Stimulated activated CD8-positive, alpha-beta memory T cell treated with anti-CD3 and anti-CD28 coated beads, Interleukin-2, amount 100 ng/mL, for 48 hours (primary cell): ENCODE data around the gene ELL.
A peak's percentile ranks its signal among the peaks of the same experiment; 100 is the strongest.

Experiments used
- DNase-seq, 2 donors: peaks; one replicate each; pipeline ENCODE4 v3.0.0-alpha.2; 2020; ENCODE audit warnings: low read depth in 2 of 2

Gene ELL

GRCh38 chr19:18446811-18447359 is 75.0 kb downstream of the ELL start:
- DNase-seq = no peak

- DNase-seq = no peak
Observed at GRCh38 chr19:18446145-18446810, 75.6 kb downstream of the ELL start.

DNA sequence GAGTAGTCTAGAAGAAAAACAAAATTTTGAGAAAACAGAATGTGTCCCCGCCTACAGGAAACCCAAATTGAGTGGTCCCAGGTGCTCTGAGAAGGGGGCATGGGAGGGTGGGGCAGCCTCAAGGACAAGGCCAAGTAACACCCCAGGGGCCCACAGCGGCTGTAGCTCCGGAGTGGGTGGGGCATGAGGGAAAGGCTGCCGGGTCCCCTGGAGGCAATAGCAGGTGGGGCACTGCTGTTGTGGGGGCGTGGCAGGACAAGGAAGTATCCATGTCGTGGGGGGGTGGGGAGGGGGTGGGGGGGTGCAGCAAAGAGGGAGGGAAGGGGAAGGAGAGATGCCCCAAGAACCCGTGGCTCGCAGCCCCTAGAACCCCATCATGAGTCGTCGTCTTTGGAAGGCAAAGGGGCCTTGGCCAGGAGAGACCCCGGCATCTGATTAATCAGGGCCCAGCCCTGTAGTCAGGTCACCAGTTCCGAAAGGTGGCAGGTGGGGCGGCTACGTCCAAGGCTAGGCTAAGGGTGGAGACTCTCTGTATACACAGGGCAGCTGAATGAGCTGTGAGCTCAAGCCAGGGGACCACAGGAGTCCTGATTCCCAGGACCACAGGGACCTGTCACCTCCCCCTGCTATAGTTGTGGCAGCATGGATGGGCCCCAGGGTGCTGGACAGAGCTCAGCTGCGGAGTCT is 76.5 kb downstream of the ELL start:
- DNase-seq = no peak

- DNase-seq = no peak
Observed at GRCh38 chr19:18444513-18444912, 77.4 kb downstream of the ELL start.

GRCh38 chr19:18443831-18444230 is 78.0 kb downstream of the ELL start:
- DNase-seq = no peak

- no peak for DNase-seq
Observed at GRCh38 chr19:18443406-18443805, 78.5 kb downstream of the ELL start.

- DNase-seq = no peak
Observed at GRCh38 chr19:18442941-18443340, 78.9 kb downstream of the ELL start.

DNA sequence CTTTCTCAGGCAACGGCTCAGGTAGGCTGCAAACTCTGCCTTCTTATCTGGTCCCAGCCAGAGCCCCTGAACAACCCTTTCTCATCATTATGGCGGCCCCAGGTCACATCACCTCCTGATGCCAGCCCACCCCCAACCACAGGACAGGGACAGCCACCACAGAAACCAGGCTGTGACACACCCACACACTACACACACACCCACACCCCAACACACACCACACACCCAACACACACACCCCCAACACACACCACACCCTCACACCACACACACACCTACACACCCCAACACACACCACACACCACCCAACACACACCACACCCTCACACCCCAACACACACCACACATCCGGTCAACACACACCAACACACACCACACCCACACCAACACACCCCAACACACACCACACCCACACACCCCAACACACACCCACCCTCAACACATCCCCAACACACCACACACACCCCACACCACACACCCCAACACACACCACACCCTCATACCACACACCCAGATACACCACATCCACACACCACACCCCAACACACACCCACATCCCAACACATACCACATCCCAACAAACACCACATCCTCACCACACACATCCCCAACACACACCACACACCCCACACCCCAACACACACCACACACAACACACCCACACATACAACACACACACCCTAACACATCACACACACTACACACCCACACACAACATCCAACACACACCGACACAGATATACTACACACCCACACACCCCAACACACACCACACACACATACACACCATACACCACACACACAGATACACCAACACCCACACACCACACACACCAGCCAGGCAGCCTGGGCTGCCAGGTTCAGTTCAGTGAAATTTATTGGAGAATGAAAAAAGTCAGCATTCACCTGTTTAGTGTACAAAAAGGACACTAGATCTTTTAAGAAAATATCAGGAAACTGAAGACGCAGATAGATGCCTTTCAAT is 79.8 kb downstream of the ELL start:
- DNase-seq = no peak

- DNase-seq = no peak
Observed at GRCh38 chr19:18440936-18441803, 80.7 kb downstream of the ELL start.

DNA sequence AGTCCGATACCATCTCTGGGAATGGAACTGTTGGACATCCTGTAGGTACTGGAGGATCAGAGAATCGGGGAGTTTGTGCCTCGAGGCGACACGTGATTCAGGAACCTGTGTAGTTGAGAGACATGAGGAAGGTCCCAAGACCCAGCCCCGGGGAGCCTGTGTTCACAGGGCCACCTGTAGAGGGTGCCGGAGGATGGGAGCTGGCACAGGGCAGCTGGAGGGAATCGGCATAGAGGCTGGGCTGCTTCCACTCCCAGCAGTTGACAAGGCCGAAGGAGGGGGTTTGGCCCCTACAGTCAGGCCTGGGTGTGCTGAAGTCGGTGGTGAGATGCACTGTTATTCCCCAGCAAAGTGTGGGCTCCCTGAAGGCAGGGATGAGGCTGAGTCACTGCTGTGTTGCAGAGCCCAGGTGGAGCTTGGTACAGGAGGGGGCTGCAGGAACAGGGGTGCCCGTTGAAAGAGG is 81.4 kb downstream of the ELL start:
- no peak for DNase-seq

DNA sequence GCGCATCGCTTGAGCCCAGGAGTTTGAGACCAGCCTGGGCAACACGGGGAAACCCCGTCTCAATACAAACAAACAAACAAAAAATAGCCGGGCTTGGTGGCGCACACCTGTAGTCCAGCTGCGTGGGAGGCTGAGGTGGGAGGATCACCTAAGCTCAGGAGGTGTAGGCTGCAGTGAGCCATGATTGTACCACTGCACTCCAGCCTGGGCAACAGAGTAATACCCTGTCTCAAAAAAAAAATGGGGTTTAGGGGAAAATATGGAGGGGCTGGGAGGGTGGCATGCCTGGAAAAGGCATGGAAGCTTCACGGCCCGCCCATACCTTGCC is 82.0 kb downstream of the ELL start:
- DNase-seq = no peak

- DNase-seq = no peak
Observed at GRCh38 chr19:18439025-18439909, 82.6 kb downstream of the ELL start.

DNA sequence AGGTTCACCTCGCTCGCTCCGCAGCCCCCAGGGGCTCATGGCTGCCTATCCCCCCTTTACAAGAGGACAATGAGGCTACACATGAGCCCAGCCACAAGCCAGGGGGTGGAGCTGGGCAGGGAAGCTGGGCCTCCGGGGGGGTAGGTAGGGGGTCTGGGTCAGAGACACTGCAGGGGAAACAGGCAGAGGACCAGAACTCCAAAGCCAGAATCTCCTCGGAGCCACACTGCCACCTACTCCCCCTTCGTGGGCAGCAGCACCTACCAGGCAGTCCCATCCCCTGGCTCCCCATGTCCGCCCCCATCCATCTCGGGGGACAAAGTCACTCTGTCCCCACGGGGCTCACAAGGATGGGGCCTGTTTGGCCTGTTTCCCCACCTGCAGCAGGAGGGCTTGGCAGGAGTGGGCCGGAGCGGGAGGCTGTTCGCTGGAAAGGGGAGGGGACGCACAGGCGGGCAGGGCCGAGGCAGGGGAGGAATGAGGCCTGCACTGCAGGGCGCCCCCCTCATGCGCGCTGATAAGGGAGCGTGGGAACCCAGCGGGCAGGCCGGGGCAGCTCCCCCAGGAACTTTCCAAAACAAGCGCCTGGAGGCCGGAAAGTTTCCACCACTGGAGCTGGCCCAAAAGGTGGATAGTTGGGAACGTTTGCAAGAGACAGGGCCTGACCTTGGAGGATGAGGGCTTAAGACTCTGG is 83.4 kb downstream of the ELL start:
- no peak for DNase-seq

DNA sequence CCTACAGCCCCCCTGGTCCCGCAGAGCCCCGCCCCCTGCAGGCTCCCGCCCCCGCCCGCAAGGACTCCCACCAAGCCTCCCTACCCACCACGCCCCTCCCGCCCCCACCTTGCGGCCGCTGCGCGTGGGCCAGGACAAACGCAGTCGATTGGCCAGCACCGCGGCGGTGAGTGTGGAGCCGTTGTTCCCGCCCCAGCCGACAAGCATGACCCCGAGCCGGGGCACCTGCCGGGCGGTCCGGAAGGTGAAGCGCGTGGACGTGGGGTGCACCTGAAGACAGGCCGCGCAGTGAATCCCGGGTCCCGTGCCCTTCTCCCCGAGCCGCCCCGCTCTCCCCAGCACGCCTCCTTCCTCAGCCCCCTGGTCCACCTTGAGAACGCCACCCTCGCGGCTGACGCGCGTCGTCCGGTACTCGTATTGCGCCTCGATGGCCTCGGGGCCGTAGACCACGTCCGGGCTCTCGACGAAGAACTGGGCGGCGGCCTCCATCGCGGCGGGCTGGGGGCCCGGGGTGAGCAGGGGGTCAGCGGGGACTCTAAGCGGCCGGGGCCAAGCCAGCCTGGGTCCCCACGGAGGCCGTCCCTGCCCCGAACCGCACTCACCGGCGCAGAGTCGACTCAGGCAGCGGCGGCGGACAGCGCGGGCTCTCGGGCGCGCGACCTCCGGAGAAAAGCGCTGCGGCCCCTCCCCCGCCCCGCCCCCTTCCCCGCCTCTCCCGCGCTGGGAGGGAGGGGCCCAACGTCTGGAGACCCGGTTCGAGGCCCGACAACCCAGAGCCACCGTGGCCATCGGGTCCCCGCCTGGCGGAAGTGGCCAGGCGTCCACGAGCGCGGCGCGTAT is 84.2 kb downstream of the ELL start, which contains the start of gene ISYNA1:
TSS of gene ISYNA1 (minus strand) at position 643 of the 840 bp plus-strand sequence. CDS start at position 489, 154 bp downstream.
- peak in 1 of 2 donors; percentile 44 for DNase-seq

DNA sequence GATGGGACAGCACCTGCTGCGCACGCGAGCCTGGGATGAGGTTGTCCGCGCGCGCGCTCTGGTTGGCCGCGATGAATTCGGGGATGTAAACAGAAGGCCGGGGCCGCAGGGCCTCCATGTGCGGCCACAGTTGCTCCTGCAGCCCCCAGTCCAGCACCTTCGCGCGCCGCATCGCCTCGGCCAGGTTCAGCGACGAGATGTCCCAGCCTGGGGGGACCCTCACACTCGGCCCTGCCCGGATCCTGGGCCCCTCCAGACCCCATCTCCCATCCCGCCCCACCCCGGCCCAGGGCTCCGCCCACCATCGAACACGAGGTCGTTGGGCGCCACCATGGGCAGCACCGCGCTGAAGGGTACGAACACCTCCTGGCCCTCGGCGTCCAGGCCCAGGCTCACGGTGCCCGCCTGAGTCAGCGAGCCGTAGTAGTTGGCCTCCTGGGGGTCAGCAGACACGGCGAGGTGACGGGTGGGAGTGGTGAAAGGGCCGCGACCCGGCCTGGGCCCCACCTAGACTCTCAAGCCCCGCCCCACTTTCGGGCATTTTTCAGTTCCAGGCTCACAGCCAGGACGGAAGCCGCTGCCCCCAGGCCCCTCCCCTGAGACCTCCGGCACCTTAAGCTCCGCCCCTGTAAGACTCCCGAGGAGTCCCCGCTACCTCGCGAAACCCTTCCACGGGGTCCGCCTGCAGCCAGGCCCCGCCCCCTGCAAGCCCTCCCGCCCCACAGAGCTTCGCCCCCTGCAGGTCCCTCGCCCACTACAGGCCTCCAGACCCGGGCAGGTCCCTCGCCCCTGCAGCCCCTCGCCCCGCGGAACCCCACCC is 85.0 kb downstream of the ELL start:
- DNase-seq = peak; percentile 78 to 83

- DNase-seq = no peak
Observed at GRCh38 chr19:18435842-18436670, 85.8 kb downstream of the ELL start.
